GM12891 (cell line): Measurements from ENCODE around the gene PDGFB.

Experiments
- DNase-seq: peaks from one replicate; pipeline ENCODE4 v3.0.0; 2011; ENCODE audit warnings: low spot score; ENCODE audit not compliant: insufficient read length
- FAIRE-seq: peaks from 2 replicates; lab custom pipeline; 2011; peaks lifted over from hg19 to GRCh38; lab: Jason Lieb, UNC
- PAX5 ChIP-seq: IDR thresholded peaks from 2 replicates; pipeline ENCODE4 v1.6.1; 2011; ENCODE audit warnings: low read length, moderate library complexity, mild to moderate bottlenecking; ENCODE audit not compliant: insufficient read depth, severe bottlenecking
- POLR2A ChIP-seq: IDR thresholded peaks from 2 replicates; pipeline ENCODE4 v1.6.1; 2011; ENCODE audit warnings: low read depth, low read length, control low read depth
- POLR2AphosphoS5 ChIP-seq: IDR thresholded peaks from 2 replicates; pipeline ENCODE4 v1.6.1; 2011; ENCODE audit warnings: low read depth, low read length, control low read depth
- POU2F2 ChIP-seq: IDR thresholded peaks from 2 replicates; pipeline ENCODE4 v1.6.1; 2011; ENCODE audit warnings: low read depth, mild to moderate bottlenecking, control low read depth, low read length, moderate library complexity
- SPI1 ChIP-seq: IDR thresholded peaks from 2 replicates; pipeline ENCODE4 v1.6.1; 2011; ENCODE audit warnings: low read depth, low read length, control low read depth
- TAF1 ChIP-seq: IDR thresholded peaks from 2 replicates; pipeline ENCODE4 v1.6.1; 2011; ENCODE audit warnings: low read depth, low read length, control low read depth

The PDGFB gene

DNA sequence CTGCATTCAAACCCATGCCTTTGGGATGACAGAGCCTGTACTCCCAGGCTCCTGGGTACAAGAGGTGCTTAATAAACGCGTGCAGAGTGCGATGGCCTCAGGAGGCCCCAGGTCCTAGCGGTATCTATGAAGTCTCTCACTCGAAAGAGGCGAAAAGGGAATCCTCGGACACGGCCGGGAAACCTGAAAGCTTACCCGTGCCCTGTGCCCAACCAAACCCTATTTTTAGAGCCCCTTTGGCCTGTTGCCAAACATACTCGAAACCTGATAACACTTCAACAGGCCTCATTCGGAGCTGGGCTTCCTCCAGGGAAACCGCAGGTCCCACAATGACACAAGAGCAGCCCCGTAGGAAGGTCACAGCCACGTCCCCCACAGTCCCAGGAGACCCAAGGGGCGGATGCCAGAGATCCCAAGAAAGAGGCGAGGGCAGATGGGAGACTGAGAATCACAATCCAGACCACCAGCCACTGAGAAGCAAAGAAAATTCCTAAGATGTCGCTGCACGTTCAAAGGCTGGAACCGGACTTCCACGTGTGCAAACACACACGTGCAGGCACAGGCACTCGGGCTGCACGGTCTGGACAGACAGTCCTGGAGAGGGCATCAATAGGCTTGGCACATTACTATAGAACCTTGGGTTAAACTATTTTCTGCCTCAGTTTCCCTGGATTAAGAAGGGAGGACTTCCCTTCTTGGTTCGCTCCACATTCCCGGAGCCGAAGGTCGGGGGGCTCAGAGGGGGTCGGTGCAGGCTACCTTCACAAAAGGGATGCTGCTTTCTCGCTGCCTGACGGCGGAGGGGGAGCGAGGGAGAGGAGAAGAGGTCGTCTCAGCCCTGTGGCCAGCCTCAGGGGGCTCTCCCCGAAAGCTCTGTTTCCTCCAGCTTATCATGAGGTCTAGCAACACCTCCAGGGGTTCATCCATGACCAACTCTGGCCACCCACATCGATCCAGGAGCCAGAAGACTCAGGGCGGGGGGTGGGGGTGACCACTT lies 8.2 kb downstream of the PDGFB start:
- DNase-seq: no peak

DNA sequence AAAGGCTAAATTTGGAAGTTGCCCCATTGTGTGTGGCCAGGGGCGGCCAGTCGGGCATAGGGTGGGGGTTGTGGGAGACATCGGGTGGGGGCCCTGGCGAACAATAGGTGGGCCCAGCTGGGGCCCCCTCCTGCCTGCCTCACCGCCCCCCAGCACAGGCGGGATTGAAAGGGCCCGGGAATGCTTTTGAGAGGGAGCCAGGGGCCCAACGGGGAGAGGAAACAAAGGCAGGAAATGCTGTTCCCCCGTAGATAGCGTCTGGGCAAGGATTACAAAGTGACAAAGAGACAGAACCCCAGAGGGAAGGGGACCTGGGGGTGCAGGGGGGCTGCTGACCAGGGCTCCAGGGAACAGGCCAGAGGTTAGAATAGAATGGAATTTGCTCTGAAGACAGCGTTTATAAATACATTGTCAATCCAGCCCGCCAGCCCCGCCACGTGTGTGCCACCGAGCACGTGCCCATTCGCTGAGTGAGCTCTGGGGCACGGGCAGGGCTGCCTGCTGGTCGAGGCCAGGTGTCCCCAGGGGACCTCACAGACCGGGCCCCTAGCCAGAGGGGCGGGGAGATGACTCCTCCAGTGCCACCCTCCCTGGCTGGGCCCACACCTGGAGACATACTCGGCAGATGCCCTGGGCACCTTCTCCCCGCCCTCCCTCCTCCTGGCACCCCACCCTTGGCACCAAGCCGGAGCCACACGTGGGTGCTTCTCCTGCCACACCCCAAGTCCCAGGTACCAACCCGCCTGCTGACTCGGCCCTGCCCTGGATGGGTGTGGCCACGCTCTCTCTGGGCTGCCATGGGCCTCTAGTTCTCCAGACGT lies 9.7 kb downstream of the PDGFB start:
- DNase-seq (no peak), FAIRE-seq (peak; percentile 16)
- TF ChIP-seq POU2F2: no peak
- TF ChIP-seq TAF1: no peak
- TF ChIP-seq SPI1: no peak
- TF ChIP-seq POLR2A: no peak
- TF ChIP-seq PAX5: no peak
- no peak for TF ChIP-seq POLR2AphosphoS5

More for the DNA sequence above, 8.2 kb downstream of the PDGFB start:
- TF ChIP-seq PAX5 (no peak), POU2F2 (no peak; the same call in 1 of the 2 replicates), POLR2AphosphoS5 (no peak), SPI1 (no peak; the same call in 1 of the 2 replicates), TAF1 (no peak), POLR2A (no peak)
- FAIRE-seq: peak; percentile 75

DNA sequence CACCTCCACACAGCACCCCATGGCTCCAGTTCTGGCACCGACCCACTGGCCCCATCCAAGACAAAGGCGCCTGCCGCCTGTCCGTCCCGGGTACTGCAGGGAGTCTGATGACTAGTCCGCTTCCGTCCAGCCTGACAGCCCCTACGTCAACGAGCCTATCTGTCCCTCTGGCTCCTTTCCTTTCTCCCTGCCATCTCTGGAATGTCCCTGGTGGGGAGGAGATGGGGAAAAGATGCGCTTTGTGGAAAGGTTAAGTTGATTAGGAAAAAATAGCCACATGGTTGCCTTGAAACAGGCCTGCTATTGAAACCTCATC lies 10.4 kb downstream of the PDGFB start:
- TF ChIP-seq POU2F2 (no peak), SPI1 (no peak), POLR2A (no peak), POLR2AphosphoS5 (no peak), PAX5 (no peak), TAF1 (no peak)
- FAIRE-seq (peak; percentile 57), DNase-seq (no peak)

DNA sequence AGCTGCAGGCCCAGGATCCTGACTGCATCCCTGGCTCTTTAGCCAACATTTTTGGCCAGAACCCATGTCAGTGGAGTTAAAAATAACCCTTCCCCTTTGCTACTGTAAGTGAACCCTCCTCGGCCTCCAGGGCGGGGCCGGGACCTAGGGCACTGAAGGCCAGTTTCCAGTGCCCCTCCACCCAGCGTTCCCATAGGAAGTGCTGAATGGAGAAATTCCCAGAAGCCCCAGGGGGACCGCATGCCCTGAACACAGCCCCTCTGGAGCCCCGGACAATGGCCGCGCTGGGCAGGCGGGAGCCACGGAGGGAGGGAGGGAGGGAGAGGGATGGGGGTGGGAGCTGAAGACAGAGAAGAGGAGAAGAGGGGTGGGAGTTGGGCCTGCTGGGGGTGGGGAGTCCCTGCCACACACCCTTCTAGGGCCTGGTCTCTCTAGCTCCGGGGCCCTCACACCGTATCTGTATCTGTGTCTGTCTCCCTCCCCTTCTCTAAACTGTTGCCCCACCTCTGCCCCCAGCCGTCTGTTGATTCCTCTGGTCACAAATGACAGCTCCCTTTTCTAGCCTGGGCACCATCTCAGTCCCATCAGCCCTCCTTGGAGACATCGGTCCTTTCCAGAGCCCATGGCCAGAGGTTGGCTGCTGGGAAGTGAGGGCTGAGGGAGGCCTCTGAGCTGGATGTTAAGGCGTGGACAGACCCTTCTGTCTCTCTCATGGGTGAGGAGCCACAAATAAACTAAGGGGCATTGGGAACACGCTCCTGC lies 10.9 kb downstream of the PDGFB start:
- FAIRE-seq: no peak

DNA sequence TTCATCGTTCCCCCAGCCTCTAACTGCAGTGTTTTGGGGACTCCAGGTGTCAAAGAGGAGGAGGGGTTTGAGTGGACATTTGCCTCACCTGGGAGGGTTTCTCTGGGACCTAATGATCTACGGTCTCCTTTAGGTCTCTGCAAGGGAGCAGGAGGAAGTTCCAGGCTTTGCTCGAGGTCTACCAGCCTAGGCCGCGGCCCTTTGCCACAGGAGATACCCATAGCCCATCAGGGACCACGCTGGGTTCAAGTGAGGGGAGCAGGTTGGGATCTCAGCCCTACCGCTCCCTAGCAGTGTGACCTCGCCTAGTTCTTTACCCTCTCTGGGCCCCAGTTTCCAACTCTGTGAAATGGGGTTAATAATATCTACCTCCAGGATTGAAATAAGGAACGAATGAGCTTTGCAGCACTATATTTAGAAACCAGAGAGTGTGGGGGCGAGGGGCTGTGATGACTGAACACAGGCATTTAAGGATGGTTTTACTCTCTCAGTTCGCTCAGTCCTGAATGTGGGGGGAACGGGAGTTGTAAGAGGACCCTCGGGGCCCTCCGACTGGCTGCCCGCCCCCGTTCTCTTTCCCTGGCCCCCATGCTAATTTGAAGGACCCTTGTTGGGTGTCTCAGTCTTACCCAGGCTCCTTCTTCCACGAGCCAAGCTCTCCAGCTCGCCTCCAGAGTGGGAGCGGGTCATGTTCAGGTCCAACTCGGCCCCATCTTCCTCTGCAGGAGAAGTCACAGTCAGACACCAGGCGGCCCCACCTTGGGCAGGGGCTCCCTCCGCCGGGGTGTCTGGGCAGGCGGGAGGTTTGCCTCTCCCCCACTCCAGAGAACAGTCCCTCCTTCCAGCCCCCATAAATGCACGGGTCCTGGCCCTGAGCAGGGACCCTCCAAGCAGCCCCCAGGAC lies 11.7 kb downstream of the PDGFB start:
- FAIRE-seq (peak; percentile 66), DNase-seq (no peak)
- TF ChIP-seq SPI1 (no peak), POLR2AphosphoS5 (no peak), PAX5 (no peak), POU2F2 (no peak), POLR2A (no peak)

More for the DNA sequence above, 10.9 kb downstream of the PDGFB start:
- no peak for TF ChIP-seq POU2F2
- TF ChIP-seq TAF1: no peak
- no peak for TF ChIP-seq PAX5
- TF ChIP-seq POLR2A: no peak
- TF ChIP-seq POLR2AphosphoS5: no peak
- no peak for TF ChIP-seq SPI1
- no peak for DNase-seq

DNA sequence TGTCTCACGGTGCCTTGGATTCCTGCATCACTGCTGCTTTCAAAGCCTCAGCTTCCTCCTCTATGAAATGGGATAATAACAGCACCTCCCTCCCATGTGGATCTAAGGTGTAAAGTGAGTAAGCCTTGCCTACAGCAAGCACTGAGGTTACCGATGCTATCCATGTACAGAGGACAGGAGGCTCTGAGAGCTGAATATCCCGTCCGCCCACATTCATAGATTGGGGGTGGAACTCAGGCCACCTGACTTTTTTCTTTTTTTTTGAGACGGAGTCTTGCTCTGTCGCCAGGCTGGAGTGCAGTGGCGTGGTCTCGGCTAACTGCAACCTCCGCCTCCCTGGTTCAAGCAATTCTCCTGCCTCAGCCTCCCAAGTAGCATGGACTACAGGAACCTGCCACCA lies 12.5 kb downstream of the PDGFB start:
- no peak for DNase-seq
- FAIRE-seq: no peak
- no peak for TF ChIP-seq PAX5

DNA sequence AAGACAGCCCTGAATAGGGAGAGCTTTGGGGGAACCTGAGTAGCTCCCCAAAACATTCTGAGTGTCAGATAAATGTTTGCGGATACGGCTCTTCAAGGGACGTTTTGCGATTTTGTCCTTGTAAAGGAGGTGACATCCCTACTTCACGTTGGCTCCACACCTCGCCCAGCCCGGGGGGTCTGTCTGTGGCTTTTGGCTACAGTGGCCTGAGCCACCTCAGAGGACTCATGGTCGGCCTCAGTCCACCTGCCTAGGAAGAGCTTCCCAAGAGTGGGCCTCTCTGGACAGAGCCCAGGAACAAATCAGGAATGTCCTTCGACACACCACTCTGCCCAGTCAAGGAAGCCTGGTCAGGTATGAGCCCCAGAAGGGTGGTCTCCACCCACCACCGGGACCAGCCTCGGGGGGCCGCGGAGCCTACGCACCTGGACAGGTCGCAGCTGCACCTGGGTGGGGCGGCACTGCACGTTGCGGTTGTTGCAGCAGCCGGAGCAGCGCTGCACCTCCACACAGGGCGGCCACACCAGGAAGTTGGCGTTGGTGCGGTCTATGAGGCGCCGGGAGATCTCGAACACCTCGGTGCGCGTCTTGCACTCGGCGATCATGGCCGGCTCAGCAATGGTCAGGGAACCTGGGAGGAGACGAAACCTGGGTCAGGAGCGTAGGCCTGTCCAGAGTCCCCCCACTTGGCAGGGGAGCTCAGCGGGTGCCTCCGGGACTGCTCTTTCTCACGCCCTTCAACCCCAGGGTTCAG lies 13.4 kb downstream of the PDGFB start:
- TF ChIP-seq POLR2A (no peak), PAX5 (no peak), POLR2AphosphoS5 (no peak), SPI1 (no peak)
- FAIRE-seq (no peak), DNase-seq (no peak)
